ENCODE data around the gene POGLUT2.

Gene POGLUT2

GRCh38 chr13:102798581-102799425 lies at the start of gene POGLUT2, which contains the start of gene BIVM:
Gene POGLUT2, minus strand, starts transcription at chr13:102798976. Its CDS starts 306 bp downstream, at chr13:102798670.
Gene BIVM, plus strand, starts transcription at chr13:102799119. Its CDS starts 8,149 bp downstream, at chr13:102807268.
- DNase-seq: peak; percentile 12 to 95 (median 82)

- peak in 2 of 56 donors; percentile 2 to 21 for DNase-seq
Measured at GRCh38 chr13:102847272-102848234, 48.8 kb upstream of the POGLUT2 start.

- peak in 17 of 56 donors; percentile 4 to 73 (median 48) for DNase-seq
Measured at GRCh38 chr13:102846261-102847015, 47.7 kb upstream of the POGLUT2 start.

- DNase-seq: peak; percentile 68 to 96 (median 90)
Measured at GRCh38 chr13:102845630-102846260, 47.0 kb upstream of the POGLUT2 start, which contains the start of gene ERCC5. Gene ERCC5, plus strand, starts transcription at chr13:102846032. Its CDS starts 235 bp downstream, at chr13:102846267.

DNA sequence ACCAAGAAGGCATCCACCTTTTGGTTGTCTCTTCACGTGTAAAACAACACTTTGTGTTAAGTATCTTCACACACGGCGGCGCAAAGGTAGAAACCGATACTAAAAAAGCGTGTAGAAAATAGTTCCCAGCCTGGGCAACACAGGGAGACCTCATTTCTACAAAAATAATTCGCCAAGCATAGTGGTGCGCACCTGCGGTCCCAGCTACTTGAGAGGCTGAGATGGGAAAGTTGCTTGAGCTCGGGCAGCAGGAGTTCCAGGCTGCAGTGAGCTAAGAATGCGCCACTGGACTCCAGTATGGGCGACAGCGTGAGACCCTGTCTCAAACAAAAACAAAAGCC lies 46.5 kb upstream of the POGLUT2 start:
- DNase-seq: no peak

DNA sequence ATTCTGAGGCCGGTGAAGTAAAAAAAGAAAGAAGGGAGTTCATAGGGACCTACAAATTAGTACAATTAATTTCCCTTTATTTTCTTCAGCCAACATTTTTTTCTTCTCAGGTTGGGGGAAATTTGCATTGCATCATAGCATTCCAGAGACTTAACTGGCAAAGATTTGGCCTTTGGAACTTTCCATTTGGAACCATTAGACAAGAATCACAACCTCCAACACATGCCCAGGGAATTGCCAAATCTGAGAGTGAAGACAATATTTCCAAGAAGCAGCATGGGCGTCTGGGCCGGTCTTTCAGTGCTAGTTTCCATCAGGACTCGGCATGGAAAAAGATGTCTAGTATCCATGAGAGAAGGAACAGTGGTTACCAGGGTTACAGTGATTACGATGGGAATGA lies 40.7 kb upstream of the POGLUT2 start:
- DNase-seq: no peak

- no peak for DNase-seq
Measured at GRCh38 chr13:102838982-102839381, 40.2 kb upstream of the POGLUT2 start.

DNA sequence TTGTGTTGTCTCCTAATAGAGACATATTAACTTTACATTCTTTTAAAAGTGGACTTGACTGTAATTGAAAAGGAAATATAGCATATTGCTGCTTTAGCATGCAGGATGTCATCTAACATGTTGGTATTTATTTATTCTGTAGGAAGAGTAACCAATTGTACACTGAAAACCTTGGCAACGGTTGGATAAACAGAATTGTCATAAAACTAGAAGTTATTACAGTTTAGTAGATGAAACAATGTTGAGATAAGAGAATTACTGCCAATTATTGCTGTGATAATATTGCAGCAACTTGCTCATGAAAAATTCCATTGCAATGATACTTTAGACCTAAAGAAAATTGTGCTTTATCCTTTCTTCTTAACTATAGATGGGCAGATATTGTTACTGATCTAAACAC lies 39.5 kb upstream of the POGLUT2 start:
- no peak for DNase-seq

DNA sequence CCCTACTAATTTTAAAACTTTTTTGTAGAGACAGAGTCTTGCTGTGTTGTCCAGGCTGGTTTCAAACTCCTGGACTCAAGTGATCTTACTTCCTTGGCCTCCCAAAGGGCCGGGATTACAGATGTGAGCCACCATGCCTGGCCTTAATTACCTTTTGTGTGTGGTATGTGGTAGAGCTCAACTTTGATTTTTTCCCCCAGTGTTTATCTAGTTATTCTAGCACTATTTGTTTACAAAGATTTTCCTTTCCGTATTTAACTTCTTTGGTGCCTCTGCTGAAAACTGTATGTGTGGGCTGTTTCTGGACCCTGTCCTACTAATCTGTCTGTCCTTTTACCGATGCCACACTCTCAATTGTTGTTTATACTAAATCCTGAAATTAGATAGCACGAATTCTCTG lies 37.7 kb upstream of the POGLUT2 start:
- no peak for DNase-seq

DNA sequence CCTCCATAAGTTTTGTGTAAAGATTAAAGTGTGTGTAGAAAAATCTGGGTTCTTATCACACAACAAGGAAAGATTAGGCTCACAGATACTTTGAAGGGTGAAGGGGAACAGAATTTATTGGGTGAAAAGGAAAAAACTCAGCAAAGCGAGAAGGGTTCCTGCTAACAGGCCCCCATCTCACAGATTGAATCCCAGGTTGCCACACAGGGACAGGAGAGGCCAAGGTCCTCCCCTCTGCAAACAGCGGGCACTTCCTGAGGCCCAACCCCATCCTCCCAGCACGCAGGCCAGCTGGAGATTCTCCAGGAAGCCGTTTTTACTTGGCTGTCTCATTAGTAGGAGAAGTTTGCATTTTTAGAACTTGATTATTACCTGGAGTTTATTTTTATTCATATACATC lies 31.9 kb upstream of the POGLUT2 start:
- DNase-seq: no peak

- DNase-seq: peak in 1 of 56 donors; percentile 5
Measured at GRCh38 chr13:102825921-102826706, 27.3 kb upstream of the POGLUT2 start.

DNA sequence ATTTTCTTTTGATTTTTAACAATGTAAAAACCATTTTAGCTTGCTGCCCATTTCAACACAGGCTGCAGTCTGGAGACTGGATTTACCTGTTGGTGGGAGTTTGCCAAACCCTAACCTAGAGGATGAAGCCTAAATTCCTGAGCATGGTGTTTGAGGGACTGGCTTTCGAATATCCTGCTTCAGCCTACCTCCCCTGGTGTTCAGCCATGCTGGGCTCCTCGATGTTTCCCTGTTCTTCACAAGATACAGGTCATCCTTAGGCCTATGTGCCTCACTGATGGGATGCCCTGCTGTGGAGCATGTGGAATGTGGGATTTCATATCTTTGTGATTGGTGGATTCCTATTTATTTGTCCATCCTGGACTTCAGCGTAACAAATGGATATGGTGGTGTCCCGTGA lies 26.6 kb upstream of the POGLUT2 start:
- no peak for DNase-seq

- DNase-seq: no peak
Measured at GRCh38 chr13:102817907-102818306, 19.1 kb upstream of the POGLUT2 start.

- no peak for DNase-seq
Measured at GRCh38 chr13:102817241-102817640, 18.5 kb upstream of the POGLUT2 start.

DNA sequence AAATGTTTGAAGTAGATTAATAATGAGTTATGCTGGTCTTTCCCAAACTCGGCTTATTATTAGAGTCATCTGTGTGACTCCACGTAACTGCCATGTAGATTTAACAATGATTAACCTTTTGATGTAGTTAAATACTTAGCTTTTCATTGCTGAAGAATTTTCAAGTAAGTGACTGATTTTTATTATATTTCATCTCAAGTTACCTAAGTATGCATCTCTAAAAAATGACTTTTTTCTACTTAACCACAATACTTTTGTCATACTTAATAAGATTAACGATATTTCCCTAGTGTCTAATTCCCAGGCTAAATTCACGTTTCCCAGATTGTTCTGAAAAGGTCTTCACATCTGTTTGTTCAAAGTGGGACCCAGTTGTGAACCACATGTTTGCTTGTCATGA lies 17.9 kb upstream of the POGLUT2 start:
- DNase-seq: no peak

DNA sequence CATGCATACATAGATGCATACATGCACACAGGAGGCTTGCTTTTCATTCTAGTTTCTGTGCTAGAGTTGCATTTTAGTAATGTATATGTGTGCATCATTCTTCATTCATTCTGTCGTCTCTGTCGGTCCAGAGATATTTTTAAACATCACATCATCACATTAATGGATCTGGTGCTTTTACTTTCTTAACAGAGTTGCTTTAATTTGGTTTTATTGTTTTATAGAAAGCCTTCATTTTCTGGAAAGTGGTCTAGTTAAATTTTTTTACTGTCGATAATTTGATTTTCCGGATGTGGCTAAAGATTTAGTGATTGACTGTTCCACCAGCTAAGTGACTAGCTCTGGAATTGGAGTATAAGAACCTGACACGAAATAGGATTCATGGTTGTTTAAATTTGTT lies 17.0 kb upstream of the POGLUT2 start:
- DNase-seq: no peak

- no peak for DNase-seq
Measured at GRCh38 chr13:102814793-102815192, 16.0 kb upstream of the POGLUT2 start.

DNA sequence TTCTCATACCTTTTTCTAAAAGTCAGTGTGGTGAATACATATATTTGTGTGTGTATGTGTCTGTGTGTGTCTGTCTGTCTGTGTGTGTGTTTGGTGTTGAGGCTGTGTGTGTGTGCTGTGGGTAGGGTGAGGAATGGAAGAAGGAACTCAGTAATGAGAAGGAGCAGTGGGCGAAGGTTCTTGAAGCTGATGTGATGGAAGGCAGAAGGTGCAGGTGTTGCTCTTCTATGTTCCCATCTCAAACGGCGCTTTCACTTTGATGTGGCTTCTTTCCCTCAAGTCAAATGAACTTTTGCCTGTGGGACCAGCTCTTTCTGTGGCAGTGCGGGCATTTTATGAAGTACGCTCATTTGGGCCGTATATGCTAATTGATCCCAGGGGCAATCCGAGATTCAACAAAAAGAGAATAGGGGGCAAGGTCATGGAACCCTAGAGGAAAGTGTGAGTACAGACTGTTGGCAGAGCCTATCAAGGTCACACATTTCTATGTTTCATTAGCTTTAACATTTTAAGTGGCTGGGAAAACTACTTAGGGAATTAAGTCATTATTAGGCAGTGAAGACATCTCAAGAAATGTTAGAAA lies 15.3 kb upstream of the POGLUT2 start:
- DNase-seq: no peak

- no peak for DNase-seq
Measured at GRCh38 chr13:102812611-102813287, 14.0 kb upstream of the POGLUT2 start.

Data from nucleus accumbens (tissue), 56 donors.